Gastroesophageal sphincter (tissue), 3 donors: ENCODE data around the gene SLC66A2.

Source experiments
- POLR2A ChIP-seq, 2 donors: fragments of 450-650 bp; IDR thresholded peaks; one replicate each; pipeline ENCODE4 v1.6.1; 2017; ENCODE audit warnings: antibody characterized with exemption in 2 of 2, mild to moderate bottlenecking in 2 of 2, moderate library complexity in 1 of 2
- POLR2AphosphoS5 ChIP-seq: sonication (generic); formaldehyde crosslinking; IDR thresholded peaks from one replicate; pipeline ENCODE4 v1.6.1; 2017; ENCODE audit warnings: antibody characterized with exemption
- TF ChIP-seq, protein P1 (sequence below), 4 experiments: fragments of 200-600 bp in 2 of 4; fragments of 450-650 bp in 2 of 4; sonication (generic) in 1 of 4; IDR thresholded peaks; one replicate each; pipeline ENCODE4 v1.5.1; 2017 to 2019; ENCODE audit warnings: antibody characterized with exemption in 4 of 4, mild to moderate bottlenecking in 2 of 4, moderate library complexity in 2 of 4

DNA sequence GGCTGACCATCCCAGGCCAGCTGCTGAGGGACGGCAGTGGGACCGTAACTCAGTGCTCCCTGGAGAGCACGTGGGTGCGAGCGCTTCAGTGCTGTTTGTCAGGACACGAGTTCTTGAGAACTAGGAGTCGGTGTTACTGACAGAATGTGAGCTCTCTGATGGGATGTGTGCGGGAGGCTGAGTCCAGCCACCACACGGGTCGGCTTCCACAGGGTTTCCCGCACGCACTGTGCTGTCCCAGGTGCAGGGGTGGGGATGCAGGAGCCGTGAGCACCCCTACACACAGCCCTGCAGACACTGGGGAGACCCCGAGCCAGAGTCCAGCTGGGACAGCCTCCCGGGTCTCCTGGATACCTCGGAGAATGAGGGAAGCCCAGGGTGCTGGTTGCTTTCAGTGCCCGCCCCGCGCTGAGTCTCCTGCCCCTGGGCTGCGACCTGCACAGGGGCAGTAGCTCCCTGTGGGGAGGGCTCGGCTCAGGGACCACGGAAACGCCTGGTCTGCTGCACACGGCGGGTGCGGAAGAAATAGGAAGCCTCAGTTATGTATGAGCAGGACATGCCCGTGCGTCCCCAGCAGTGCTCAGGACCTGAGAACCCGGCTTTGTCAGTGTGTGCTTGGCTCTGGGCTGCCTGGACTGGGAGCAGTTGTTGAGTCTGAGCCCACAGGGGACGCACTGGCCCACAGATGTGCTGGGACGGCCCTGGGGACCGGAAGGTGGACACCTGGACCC, 82.5 kb downstream of the SLC66A2 start:
- TF ChIP-seq, protein P1, sequence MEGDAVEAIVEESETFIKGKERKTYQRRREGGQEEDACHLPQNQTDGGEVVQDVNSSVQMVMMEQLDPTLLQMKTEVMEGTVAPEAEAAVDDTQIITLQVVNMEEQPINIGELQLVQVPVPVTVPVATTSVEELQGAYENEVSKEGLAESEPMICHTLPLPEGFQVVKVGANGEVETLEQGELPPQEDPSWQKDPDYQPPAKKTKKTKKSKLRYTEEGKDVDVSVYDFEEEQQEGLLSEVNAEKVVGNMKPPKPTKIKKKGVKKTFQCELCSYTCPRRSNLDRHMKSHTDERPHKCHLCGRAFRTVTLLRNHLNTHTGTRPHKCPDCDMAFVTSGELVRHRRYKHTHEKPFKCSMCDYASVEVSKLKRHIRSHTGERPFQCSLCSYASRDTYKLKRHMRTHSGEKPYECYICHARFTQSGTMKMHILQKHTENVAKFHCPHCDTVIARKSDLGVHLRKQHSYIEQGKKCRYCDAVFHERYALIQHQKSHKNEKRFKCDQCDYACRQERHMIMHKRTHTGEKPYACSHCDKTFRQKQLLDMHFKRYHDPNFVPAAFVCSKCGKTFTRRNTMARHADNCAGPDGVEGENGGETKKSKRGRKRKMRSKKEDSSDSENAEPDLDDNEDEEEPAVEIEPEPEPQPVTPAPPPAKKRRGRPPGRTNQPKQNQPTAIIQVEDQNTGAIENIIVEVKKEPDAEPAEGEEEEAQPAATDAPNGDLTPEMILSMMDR (IDR thresholded peaks at IDR 0.05), result no peak
- TF ChIP-seq POLR2A (IDR thresholded peaks at IDR 0.05) (no peak), POLR2AphosphoS5 (no peak)
